GM12865 (cell line): ENCODE measurements around the gene DPPA5.
"Not testable (repeated sequence)": the region's sequence is repeated elsewhere in the genome, so short reads cannot be mapped to it uniquely, and the experiment has no call there.

Source experiments
- DNase-seq: peaks from one replicate; pipeline ENCODE4 v3.0.0; 2010; ENCODE audit warnings: low read depth
- H3K4me3 ChIP-seq: 2 replicates; pipeline ENCODE4 v1.5.1; 2011; ENCODE audit warnings: mild to moderate bottlenecking, low read depth, low read length, control low read depth
- TF ChIP-seq, protein P1 (sequence below): IDR thresholded peaks from 2 replicates; pipeline ENCODE4 v1.5.1; 2011; ENCODE audit warnings: low read length, control low read depth, low read depth, inconsistent platforms; ENCODE audit not compliant: insufficient read depth; ENCODE audit errors: missing control alignments

Gene DPPA5, protein sequence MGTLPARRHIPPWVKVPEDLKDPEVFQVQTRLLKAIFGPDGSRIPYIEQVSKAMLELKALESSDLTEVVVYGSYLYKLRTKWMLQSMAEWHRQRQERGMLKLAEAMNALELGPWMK

GRCh38 chr6:73353636-73354593 lies at the start of gene DPPA5:
Gene DPPA5 (minus strand): TSS chr6:73354276. CDS start chr6:73354225, 51 bp downstream.
- H3K4me3 ChIP-seq: no peak within 1 kb of the TSS
- TF ChIP-seq, protein P1, sequence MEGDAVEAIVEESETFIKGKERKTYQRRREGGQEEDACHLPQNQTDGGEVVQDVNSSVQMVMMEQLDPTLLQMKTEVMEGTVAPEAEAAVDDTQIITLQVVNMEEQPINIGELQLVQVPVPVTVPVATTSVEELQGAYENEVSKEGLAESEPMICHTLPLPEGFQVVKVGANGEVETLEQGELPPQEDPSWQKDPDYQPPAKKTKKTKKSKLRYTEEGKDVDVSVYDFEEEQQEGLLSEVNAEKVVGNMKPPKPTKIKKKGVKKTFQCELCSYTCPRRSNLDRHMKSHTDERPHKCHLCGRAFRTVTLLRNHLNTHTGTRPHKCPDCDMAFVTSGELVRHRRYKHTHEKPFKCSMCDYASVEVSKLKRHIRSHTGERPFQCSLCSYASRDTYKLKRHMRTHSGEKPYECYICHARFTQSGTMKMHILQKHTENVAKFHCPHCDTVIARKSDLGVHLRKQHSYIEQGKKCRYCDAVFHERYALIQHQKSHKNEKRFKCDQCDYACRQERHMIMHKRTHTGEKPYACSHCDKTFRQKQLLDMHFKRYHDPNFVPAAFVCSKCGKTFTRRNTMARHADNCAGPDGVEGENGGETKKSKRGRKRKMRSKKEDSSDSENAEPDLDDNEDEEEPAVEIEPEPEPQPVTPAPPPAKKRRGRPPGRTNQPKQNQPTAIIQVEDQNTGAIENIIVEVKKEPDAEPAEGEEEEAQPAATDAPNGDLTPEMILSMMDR: no peak
- DNase-seq: no peak

DNA sequence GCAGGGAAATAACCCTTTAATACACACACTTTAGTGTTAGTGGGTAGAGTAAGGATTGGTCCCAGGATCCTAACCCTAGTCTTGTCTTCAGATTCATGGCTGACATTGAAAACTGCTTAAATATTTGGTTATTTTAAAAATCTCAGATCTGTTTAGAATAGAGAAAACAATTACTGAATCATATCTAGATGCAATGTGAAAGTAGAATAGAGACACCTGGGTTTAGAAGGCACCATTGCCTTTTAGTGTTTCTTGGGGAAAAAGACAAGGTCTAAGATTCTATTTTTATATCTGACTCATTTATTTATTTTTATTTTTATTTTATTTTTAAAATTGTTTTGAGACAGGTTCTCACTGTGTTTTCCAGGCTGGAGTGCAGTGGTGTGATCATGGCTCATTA lies 46.6 kb upstream of the DPPA5 start:
- no peak overlapping the region for H3K4me3 ChIP-seq
- no peak for DNase-seq
- TF ChIP-seq, protein P1: no peak

- TF ChIP-seq, protein P1: no peak
- no peak overlapping the region for H3K4me3 ChIP-seq
- no peak for DNase-seq
These were observed 41.8 kb upstream of the DPPA5 start for GRCh38 chr6:73395875-73396274.

- peak within 1 kb of the TSS; percentile 75 for H3K4me3 ChIP-seq
- peak; percentile 94 for DNase-seq
These were observed 40.7 kb upstream of the DPPA5 start, which contains the start of gene DDX43 for GRCh38 chr6:73394577-73395354. Gene DDX43 (plus strand): TSS chr6:73394828. CDS start chr6:73394906, 78 bp downstream.

DNA sequence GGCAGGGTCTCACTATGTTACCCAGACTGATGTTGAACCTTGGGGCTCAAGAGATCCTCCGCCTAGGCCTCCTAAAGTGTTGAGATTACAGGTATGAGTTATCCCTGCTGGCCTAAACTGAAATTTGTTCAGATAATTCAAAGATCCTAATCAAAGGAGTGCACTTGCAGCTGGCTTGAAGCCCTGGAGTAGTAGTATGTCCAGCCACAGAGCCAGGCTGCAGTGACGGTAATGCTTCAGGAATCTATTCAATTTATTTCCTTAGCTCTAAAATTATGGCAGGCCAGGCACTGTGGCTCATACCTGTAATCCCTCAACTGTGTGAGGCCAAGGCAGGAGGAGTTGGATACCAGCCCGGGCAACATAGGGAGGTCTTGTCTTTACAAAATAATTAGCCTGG lies 39.2 kb upstream of the DPPA5 start:
- TF ChIP-seq, protein P1: no peak
- H3K4me3 ChIP-seq: no peak overlapping the region
- DNase-seq: no peak

More at GRCh38 chr6:73394577-73395354, 40.7 kb upstream of the DPPA5 start, which contains the start of gene DDX43:
- TF ChIP-seq, protein P1: no peak

DNA sequence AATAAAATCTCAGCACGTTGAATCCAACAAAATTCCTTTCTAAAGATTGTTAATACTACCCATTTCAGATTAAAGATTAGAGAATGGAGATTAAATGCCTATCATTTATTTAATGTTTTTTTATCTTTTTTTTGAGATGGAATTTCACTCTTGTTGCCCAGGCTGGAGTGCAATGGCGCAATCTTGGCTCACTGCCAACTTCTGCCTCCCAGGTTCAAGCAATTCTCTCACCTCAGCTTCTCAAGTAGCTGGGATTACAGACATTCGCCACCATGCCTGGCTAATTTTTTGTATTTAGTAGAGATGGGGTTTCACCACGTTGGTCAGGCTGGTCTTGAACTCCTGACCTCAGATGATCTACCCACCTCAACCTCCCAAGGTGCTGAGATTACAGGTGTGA lies 38.1 kb upstream of the DPPA5 start:
- H3K4me3 ChIP-seq, DNase-seq: not testable (repeated sequence)

GRCh38 chr6:73391675-73392074 lies 37.6 kb upstream of the DPPA5 start:
- H3K4me3 ChIP-seq: no peak overlapping the region
- TF ChIP-seq, protein P1: no peak
- no peak for DNase-seq
